ENCODE results near the gene PLAC1.

The PLAC1 gene

GRCh38 chrX:134658002-134658759 lies at the start of gene PLAC1:
Gene PLAC1, minus strand, starts transcription at chrX:134658471. Its CDS starts 91,789 bp downstream, at chrX:134566682.
- no peaks in the 10 kb centered on the region for H4K20me1 ChIP-seq (ENCODE audit: insufficient read depth, low read length)
- H3K27me3 ChIP-seq (ENCODE audit: low read depth, low read length) = no peaks in the 10 kb centered on the region
- H3K9me3 ChIP-seq (ENCODE audit: insufficient read depth, low read length) = no peaks in the 10 kb centered on the region
- H3K4me1 ChIP-seq (ENCODE audit: low read length) = peaks cover 30% of the 10 kb centered on the region
- no peak within 1 kb of the TSS for H3K9ac ChIP-seq (ENCODE audit: low read length)
- no peaks in the 10 kb centered on the region for H3K79me2 ChIP-seq (ENCODE audit: low read length)
- H3K4me2 ChIP-seq (ENCODE audit: low read length) = no peak within 1 kb of the TSS
- TF ChIP-seq CTCF (IDR thresholded peaks at IDR 0.05; ENCODE audit: low read depth, low read length) = no peak
- TF ChIP-seq EZH2phosphoT487 (IDR thresholded peaks at IDR 0.05; ENCODE audit: low read depth) = no peak
- no peak within 1 kb of the TSS for H3K4me3 ChIP-seq (ENCODE audit: low read length)
- no peaks in the 10 kb centered on the region for H3K36me3 ChIP-seq (replicated peaks; ENCODE audit: low read depth, low read length)
- H2AFZ ChIP-seq (ENCODE audit: low read depth, low read length) = no peak within 1 kb of the TSS
- no peak within 1 kb of the TSS for H3K27ac ChIP-seq (ENCODE audit: low read length)

- no peaks in the 10 kb centered on the region for H4K20me1 ChIP-seq (ENCODE audit: insufficient read depth, low read length)
- no peaks in the 10 kb centered on the region for H3K27me3 ChIP-seq (ENCODE audit: low read depth, low read length)
- H3K4me1 ChIP-seq (ENCODE audit: low read length) = no peaks in the 10 kb centered on the region
- H3K4me2 ChIP-seq (ENCODE audit: low read length) = no peak overlapping the region
- no peaks in the 10 kb centered on the region for H3K36me3 ChIP-seq (replicated peaks; ENCODE audit: low read depth, low read length)
- H3K9ac ChIP-seq (ENCODE audit: low read length) = no peak overlapping the region
- H3K27ac ChIP-seq (ENCODE audit: low read length) = no peak overlapping the region
- H3K4me3 ChIP-seq (ENCODE audit: low read length) = no peak overlapping the region
- no peaks in the 10 kb centered on the region for H3K9me3 ChIP-seq (ENCODE audit: insufficient read depth, low read length)
- TF ChIP-seq EZH2phosphoT487 (IDR thresholded peaks at IDR 0.05; ENCODE audit: low read depth) (no peak), CTCF (IDR thresholded peaks at IDR 0.05; ENCODE audit: low read depth, low read length) (no peak)
- H3K79me2 ChIP-seq (ENCODE audit: low read length) = no peaks in the 10 kb centered on the region
- no peak overlapping the region for H2AFZ ChIP-seq (ENCODE audit: low read depth, low read length)
Observed at GRCh38 chrX:134706138-134706537, 47.9 kb upstream of the PLAC1 start.

- H4K20me1 ChIP-seq (ENCODE audit: insufficient read depth, low read length) = no peaks in the 10 kb centered on the region
- H2AFZ ChIP-seq (ENCODE audit: low read depth, low read length) = no peak overlapping the region
- no peaks in the 10 kb centered on the region for H3K79me2 ChIP-seq (ENCODE audit: low read length)
- H3K4me3 ChIP-seq (ENCODE audit: low read length) = no peak overlapping the region
- H3K27ac ChIP-seq (ENCODE audit: low read length) = no peak overlapping the region
- no peaks in the 10 kb centered on the region for H3K9me3 ChIP-seq (ENCODE audit: insufficient read depth, low read length)
- H3K4me2 ChIP-seq (ENCODE audit: low read length) = no peak overlapping the region
- H3K4me1 ChIP-seq (ENCODE audit: low read length) = peaks cover 18% of the 10 kb centered on the region
- H3K9ac ChIP-seq (ENCODE audit: low read length) = no peak overlapping the region
- no peaks in the 10 kb centered on the region for H3K36me3 ChIP-seq (replicated peaks; ENCODE audit: low read depth, low read length)
- H3K27me3 ChIP-seq (ENCODE audit: low read depth, low read length) = no peaks in the 10 kb centered on the region
- TF ChIP-seq CTCF (IDR thresholded peaks at IDR 0.05; ENCODE audit: low read depth, low read length) (no peak), EZH2phosphoT487 (IDR thresholded peaks at IDR 0.05; ENCODE audit: low read depth) (no peak)
Observed at GRCh38 chrX:134695999-134696398, 37.7 kb upstream of the PLAC1 start.

- Histone ChIP-seq H3K27me3 (ENCODE audit: low read depth, low read length) (no peaks in the 10 kb centered on the region), H3K4me3 (ENCODE audit: low read length) (no peak overlapping the region), H4K20me1 (ENCODE audit: insufficient read depth, low read length) (no peaks in the 10 kb centered on the region), H3K27ac (ENCODE audit: low read length) (no peak overlapping the region), H3K36me3 (replicated peaks; ENCODE audit: low read depth, low read length) (no peaks in the 10 kb centered on the region), H3K4me1 (ENCODE audit: low read length) (peaks cover 18% of the 10 kb centered on the region), H3K79me2 (ENCODE audit: low read length) (no peaks in the 10 kb centered on the region), H3K9ac (ENCODE audit: low read length) (no peak overlapping the region), H2AFZ (ENCODE audit: low read depth, low read length) (no peak overlapping the region), H3K4me2 (ENCODE audit: low read length) (no peak overlapping the region), H3K9me3 (ENCODE audit: insufficient read depth, low read length) (no peaks in the 10 kb centered on the region)
- no peak for TF ChIP-seq CTCF (IDR thresholded peaks at IDR 0.05; ENCODE audit: low read depth, low read length)
- no peak for TF ChIP-seq EZH2phosphoT487 (IDR thresholded peaks at IDR 0.05; ENCODE audit: low read depth)
Observed at GRCh38 chrX:134694333-134695322, 36.4 kb upstream of the PLAC1 start.

Measured in OCI-LY3 (cell line).